GM23338 (cell line): ENCODE results near the gene GRM8. TPM values are rescaled to one million over a fixed set of nuclear protein-coding genes. Genes with fewer than 3 reads are reported as not detected.

Experiments
- ATAC-seq: fragments of 200-7000 bp; cut with Tn5 transposase; 3 replicates; pipeline ENCODE4 v1.9.1; 2020
- DNase-seq: peaks from one replicate; pipeline ENCODE4 v3.0.0-alpha.2; 2015; ENCODE audit warnings: low spot score
- H2AFZ ChIP-seq: fragments of 200-600 bp; sonication (generic); 2 replicates; pipeline ENCODE4 v1.8.0; 2016; ENCODE audit warnings: antibody characterized with exemption, mild to moderate bottlenecking, moderate library complexity
- H3F3A ChIP-seq: fragments of 200-600 bp; sonication (generic); replicated peaks from 2 replicates; pipeline ENCODE4 v1.8.0; 2017; ENCODE audit warnings: antibody characterized with exemption, mixed run types, low read depth
- H3K27ac ChIP-seq: fragments of 200-600 bp; sonication (generic); 2 replicates; pipeline ENCODE4 v1.6.1; 2016; ENCODE audit warnings: low read depth
- H3K27me3 ChIP-seq: fragments of 200-600 bp; sonication (generic); 2 replicates; pipeline ENCODE4 v1.8.0; 2016; ENCODE audit warnings: mild to moderate bottlenecking, mixed run types, moderate library complexity; ENCODE audit not compliant: insufficient read depth
- H3K36me3 ChIP-seq: fragments of 200-600 bp; sonication (generic); 2 replicates; pipeline ENCODE4 v1.8.0; 2016; ENCODE audit warnings: mild to moderate bottlenecking; ENCODE audit not compliant: insufficient read depth
- H3K4me1 ChIP-seq: fragments of 200-600 bp; sonication (generic); 2 replicates; pipeline ENCODE4 v1.8.0; 2016; ENCODE audit warnings: mild to moderate bottlenecking, moderate library complexity; ENCODE audit not compliant: insufficient read depth
- H3K4me2 ChIP-seq: fragments of 200-600 bp; sonication (generic); 2 replicates; pipeline ENCODE4 v1.7.1; 2017; ENCODE audit warnings: mixed run types
- H3K4me3 ChIP-seq: fragments of 200-600 bp; sonication (generic); 2 replicates; pipeline ENCODE4 v1.6.1; 2016; ENCODE audit warnings: mixed run types
- H3K79me2 ChIP-seq: fragments of 200-600 bp; sonication (generic); replicated peaks from 2 replicates; pipeline ENCODE4 v1.8.0; 2017; ENCODE audit warnings: mild to moderate bottlenecking; ENCODE audit not compliant: insufficient read depth
- H3K9me2 ChIP-seq: fragments of 200-600 bp; sonication (generic); 2 replicates; pipeline ENCODE4 v1.8.0; 2017; ENCODE audit not compliant: insufficient read depth
- H4K20me1 ChIP-seq: fragments of 200-600 bp; sonication (generic); replicated peaks from 2 replicates; pipeline ENCODE4 v1.8.0; 2017; ENCODE audit warnings: mild to moderate bottlenecking; ENCODE audit not compliant: insufficient read depth
- H3K27ac Mint-ChIP-seq: 2 replicates; pipeline ENCODE4 v1.8.0; 2020; ENCODE audit warnings: inconsistent platforms, mild to moderate bottlenecking, moderate library complexity, mixed read lengths
- H3K27me3 Mint-ChIP-seq: 3 replicates; pipeline ENCODE4 v1.8.0; 2022; ENCODE audit warnings: low read depth, mild to moderate bottlenecking, moderate library complexity, mixed read lengths, inconsistent platforms; ENCODE audit not compliant: insufficient read depth, poor library complexity
- H3K36me3 Mint-ChIP-seq: 3 replicates; pipeline ENCODE4 v1.8.0; 2021; ENCODE audit warnings: low read depth, mild to moderate bottlenecking, inconsistent platforms, moderate library complexity, mixed read lengths
- H3K4me1 Mint-ChIP-seq: 3 replicates; pipeline ENCODE4 v1.8.0; 2020; ENCODE audit warnings: mild to moderate bottlenecking, inconsistent platforms, mixed read lengths
- H3K4me3 Mint-ChIP-seq: 3 replicates; pipeline ENCODE4 v1.8.0; 2021; ENCODE audit warnings: moderate library complexity, mild to moderate bottlenecking, inconsistent platforms, mixed read lengths
- H3K9me3 Mint-ChIP-seq: 3 replicates; pipeline ENCODE4 v1.8.0; 2020; ENCODE audit warnings: moderate library complexity, mild to moderate bottlenecking, inconsistent platforms, mixed read lengths
- CREB1 ChIP-seq: fragments of 250-450 bp; sonication (Bioruptor Pico); IDR thresholded peaks from 2 replicates; pipeline ENCODE4 v1.5.0; 2020; ENCODE audit warnings: low read depth, mild to moderate bottlenecking, moderate library complexity
- EZH2 ChIP-seq: fragments of 200-600 bp; sonication (generic); IDR thresholded peaks from one replicate; pipeline ENCODE4 v1.8.0; 2017; ENCODE audit warnings: antibody characterized with exemption, mild to moderate bottlenecking, low read depth; ENCODE audit not compliant: unreplicated experiment
- EZH2phosphoT487 ChIP-seq: fragments of 200-600 bp; sonication (generic); IDR thresholded peaks from one replicate; pipeline ENCODE4 v1.8.1; 2018; ENCODE audit warnings: antibody characterized with exemption; ENCODE audit not compliant: unreplicated experiment
- JUNB ChIP-seq: IDR thresholded peaks from one replicate; pipeline ENCODE4 v1.6.1; 2016; ENCODE audit warnings: antibody characterized with exemption; ENCODE audit not compliant: unreplicated experiment
- NANOG ChIP-seq: IDR thresholded peaks from 2 replicates; pipeline ENCODE4 v1.6.1; 2016; ENCODE audit warnings: antibody characterized with exemption, borderline replicate concordance
- POLR2AphosphoS5 ChIP-seq: IDR thresholded peaks from 2 replicates; pipeline ENCODE4 v1.6.1; 2016; ENCODE audit warnings: antibody characterized with exemption, low read depth
- STAT1 ChIP-seq: IDR thresholded peaks from one replicate; pipeline ENCODE4 v1.6.1; 2016; ENCODE audit warnings: antibody characterized with exemption; ENCODE audit not compliant: unreplicated experiment
- ZNF114 ChIP-seq: fragments of 250-450 bp; sonication (Bioruptor Pico); IDR thresholded peaks from 2 replicates; pipeline ENCODE4 v1.5.0; 2020; ENCODE audit warnings: mild to moderate bottlenecking, moderate library complexity
- ZNF331 ChIP-seq: fragments of 250-450 bp; sonication (Bioruptor Pico); IDR thresholded peaks from 2 replicates; pipeline ENCODE4 v1.5.0; 2020; ENCODE audit warnings: low read depth, mild to moderate bottlenecking, moderate library complexity
- polyA plus RNA-seq: library from polyadenylated mRNA; unstranded; fragments of >200 nt; fragmentation: Nextera tagmentation; extraction: Ambion mirVana; gene quantifications from 2 replicates; pipeline ENCODE4 v1.2.1, GENCODE V29; 2016
- total RNA-seq: library from RNA; depleted of rRNA; stranded (reverse); fragments of >200 nt; shearing (Covaris generic); gene quantifications from 2 replicates; pipeline ENCODE4 v1.2.3, GENCODE V29; 2014
- TF ChIP-seq, protein P1 (sequence below): IDR thresholded peaks from 2 replicates; pipeline ENCODE4 v1.6.1; 2016; ENCODE audit warnings: antibody characterized with exemption
- TF ChIP-seq, protein P2 (sequence below): IDR thresholded peaks from one replicate; pipeline ENCODE4 v1.6.1; 2018; ENCODE audit warnings: antibody characterized with exemption; ENCODE audit not compliant: unreplicated experiment
- TF ChIP-seq, protein P3 (sequence below): fragments of 250-450 bp; sonication (Bioruptor Pico); IDR thresholded peaks from 2 replicates; pipeline ENCODE4 v1.5.0; 2020; ENCODE audit warnings: mild to moderate bottlenecking, moderate library complexity
- TF ChIP-seq, protein P4 (sequence below), 2 experiments: fragments of 200-600 bp in 1 of 2; sonication (generic) in 1 of 2; conservative IDR thresholded peaks; 2 replicates each; pipeline versions ENCODE4 v1.5.1 to v1.6.1; 2016 to 2017; ENCODE audit warnings: antibody characterized with exemption in 2 of 2, low read depth in 2 of 2, mild to moderate bottlenecking in 2 of 2, moderate library complexity in 1 of 2

Gene GRM8
- total and polyA plus RNA-seq, 2 experiments from 2014 or later, result 1.9 to 6.6 TPM

DNA sequence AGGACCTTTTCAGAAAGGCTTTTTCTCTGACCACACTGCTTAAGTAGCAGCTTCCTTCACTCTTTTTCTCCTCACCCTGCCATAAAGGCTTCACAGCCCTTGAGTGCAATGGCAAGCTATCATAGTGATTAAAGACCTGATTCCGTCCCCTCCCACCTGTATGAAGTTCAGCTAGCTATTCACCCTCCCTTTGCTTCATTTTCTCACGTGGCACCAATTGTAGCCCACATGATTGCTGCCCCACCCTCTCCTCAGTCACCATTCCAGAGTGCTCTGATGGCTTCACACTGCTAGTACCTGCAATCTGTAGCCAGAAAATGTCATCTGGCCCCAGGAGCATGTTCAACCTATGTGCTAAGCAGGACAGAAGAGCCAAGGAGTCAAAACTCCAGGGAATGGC, 523.8 kb downstream of the GRM8 start:
- no peak for DNase-seq
- no peaks in the 10 kb centered on the region for H4K20me1 ChIP-seq
- TF ChIP-seq, protein P1, sequence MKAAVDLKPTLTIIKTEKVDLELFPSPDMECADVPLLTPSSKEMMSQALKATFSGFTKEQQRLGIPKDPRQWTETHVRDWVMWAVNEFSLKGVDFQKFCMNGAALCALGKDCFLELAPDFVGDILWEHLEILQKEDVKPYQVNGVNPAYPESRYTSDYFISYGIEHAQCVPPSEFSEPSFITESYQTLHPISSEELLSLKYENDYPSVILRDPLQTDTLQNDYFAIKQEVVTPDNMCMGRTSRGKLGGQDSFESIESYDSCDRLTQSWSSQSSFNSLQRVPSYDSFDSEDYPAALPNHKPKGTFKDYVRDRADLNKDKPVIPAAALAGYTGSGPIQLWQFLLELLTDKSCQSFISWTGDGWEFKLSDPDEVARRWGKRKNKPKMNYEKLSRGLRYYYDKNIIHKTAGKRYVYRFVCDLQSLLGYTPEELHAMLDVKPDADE, result no peak
- TF ChIP-seq, protein P2, sequence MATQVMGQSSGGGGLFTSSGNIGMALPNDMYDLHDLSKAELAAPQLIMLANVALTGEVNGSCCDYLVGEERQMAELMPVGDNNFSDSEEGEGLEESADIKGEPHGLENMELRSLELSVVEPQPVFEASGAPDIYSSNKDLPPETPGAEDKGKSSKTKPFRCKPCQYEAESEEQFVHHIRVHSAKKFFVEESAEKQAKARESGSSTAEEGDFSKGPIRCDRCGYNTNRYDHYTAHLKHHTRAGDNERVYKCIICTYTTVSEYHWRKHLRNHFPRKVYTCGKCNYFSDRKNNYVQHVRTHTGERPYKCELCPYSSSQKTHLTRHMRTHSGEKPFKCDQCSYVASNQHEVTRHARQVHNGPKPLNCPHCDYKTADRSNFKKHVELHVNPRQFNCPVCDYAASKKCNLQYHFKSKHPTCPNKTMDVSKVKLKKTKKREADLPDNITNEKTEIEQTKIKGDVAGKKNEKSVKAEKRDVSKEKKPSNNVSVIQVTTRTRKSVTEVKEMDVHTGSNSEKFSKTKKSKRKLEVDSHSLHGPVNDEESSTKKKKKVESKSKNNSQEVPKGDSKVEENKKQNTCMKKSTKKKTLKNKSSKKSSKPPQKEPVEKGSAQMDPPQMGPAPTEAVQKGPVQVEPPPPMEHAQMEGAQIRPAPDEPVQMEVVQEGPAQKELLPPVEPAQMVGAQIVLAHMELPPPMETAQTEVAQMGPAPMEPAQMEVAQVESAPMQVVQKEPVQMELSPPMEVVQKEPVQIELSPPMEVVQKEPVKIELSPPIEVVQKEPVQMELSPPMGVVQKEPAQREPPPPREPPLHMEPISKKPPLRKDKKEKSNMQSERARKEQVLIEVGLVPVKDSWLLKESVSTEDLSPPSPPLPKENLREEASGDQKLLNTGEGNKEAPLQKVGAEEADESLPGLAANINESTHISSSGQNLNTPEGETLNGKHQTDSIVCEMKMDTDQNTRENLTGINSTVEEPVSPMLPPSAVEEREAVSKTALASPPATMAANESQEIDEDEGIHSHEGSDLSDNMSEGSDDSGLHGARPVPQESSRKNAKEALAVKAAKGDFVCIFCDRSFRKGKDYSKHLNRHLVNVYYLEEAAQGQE, result no peak
- TF ChIP-seq JUNB (no peak), EZH2 (no peak), EZH2phosphoT487 (no peak), ZNF114 (CRISPR knock-in tag) (no peak), POLR2AphosphoS5 (no peak), ZNF331 (CRISPR knock-in tag) (no peak), STAT1 (no peak), NANOG (no peak), CREB1 (CRISPR knock-in tag) (no peak)
- TF ChIP-seq, protein P3, sequence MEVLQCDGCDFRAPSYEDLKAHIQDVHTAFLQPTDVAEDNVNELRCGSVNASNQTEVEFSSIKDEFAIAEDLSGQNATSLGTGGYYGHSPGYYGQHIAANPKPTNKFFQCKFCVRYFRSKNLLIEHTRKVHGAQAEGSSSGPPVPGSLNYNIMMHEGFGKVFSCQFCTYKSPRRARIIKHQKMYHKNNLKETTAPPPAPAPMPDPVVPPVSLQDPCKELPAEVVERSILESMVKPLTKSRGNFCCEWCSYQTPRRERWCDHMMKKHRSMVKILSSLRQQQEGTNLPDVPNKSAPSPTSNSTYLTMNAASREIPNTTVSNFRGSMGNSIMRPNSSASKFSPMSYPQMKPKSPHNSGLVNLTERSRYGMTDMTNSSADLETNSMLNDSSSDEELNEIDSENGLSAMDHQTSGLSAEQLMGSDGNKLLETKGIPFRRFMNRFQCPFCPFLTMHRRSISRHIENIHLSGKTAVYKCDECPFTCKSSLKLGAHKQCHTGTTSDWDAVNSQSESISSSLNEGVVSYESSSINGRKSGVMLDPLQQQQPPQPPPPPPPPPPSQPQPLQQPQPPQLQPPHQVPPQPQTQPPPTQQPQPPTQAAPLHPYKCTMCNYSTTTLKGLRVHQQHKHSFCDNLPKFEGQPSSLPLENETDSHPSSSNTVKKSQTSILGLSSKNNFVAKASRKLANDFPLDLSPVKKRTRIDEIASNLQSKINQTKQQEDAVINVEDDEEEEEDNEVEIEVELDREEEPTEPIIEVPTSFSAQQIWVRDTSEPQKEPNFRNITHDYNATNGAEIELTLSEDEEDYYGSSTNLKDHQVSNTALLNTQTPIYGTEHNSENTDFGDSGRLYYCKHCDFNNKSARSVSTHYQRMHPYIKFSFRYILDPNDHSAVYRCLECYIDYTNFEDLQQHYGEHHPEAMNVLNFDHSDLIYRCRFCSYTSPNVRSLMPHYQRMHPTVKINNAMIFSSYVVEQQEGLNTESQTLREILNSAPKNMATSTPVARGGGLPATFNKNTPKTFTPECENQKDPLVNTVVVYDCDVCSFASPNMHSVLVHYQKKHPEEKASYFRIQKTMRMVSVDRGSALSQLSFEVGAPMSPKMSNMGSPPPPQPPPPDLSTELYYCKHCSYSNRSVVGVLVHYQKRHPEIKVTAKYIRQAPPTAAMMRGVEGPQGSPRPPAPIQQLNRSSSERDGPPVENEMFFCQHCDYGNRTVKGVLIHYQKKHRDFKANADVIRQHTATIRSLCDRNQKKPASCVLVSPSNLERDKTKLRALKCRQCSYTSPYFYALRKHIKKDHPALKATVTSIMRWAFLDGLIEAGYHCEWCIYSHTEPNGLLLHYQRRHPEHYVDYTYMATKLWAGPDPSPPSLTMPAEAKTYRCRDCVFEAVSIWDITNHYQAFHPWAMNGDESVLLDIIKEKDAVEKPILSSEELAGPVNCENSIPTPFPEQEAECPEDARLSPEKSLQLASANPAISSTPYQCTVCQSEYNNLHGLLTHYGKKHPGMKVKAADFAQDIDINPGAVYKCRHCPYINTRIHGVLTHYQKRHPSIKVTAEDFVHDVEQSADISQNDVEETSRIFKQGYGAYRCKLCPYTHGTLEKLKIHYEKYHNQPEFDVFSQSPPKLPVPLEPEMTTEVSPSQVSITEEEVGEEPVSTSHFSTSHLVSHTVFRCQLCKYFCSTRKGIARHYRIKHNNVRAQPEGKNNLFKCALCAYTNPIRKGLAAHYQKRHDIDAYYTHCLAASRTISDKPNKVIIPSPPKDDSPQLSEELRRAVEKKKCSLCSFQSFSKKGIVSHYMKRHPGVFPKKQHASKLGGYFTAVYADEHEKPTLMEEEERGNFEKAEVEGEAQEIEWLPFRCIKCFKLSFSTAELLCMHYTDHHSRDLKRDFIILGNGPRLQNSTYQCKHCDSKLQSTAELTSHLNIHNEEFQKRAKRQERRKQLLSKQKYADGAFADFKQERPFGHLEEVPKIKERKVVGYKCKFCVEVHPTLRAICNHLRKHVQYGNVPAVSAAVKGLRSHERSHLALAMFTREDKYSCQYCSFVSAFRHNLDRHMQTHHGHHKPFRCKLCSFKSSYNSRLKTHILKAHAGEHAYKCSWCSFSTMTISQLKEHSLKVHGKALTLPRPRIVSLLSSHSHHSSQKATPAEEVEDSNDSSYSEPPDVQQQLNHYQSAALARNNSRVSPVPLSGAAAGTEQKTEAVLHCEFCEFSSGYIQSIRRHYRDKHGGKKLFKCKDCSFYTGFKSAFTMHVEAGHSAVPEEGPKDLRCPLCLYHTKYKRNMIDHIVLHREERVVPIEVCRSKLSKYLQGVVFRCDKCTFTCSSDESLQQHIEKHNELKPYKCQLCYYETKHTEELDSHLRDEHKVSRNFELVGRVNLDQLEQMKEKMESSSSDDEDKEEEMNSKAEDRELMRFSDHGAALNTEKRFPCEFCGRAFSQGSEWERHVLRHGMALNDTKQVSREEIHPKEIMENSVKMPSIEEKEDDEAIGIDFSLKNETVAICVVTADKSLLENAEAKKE, result no peak
- TF ChIP-seq, protein P4, sequence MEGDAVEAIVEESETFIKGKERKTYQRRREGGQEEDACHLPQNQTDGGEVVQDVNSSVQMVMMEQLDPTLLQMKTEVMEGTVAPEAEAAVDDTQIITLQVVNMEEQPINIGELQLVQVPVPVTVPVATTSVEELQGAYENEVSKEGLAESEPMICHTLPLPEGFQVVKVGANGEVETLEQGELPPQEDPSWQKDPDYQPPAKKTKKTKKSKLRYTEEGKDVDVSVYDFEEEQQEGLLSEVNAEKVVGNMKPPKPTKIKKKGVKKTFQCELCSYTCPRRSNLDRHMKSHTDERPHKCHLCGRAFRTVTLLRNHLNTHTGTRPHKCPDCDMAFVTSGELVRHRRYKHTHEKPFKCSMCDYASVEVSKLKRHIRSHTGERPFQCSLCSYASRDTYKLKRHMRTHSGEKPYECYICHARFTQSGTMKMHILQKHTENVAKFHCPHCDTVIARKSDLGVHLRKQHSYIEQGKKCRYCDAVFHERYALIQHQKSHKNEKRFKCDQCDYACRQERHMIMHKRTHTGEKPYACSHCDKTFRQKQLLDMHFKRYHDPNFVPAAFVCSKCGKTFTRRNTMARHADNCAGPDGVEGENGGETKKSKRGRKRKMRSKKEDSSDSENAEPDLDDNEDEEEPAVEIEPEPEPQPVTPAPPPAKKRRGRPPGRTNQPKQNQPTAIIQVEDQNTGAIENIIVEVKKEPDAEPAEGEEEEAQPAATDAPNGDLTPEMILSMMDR (conservative IDR thresholded peaks at IDR 0.05; ENCODE audit: low read depth in 2 of 2), result no peak
- H2AFZ ChIP-seq, result no peak overlapping the region
- no peaks in the 10 kb centered on the region for H3F3A ChIP-seq
- H3K4me3 ChIP-seq, result no peak overlapping the region
- H3K9me2 ChIP-seq, result 0 out of 2 replicates have a peak, but pooled peaks cover 2% of the 10 kb centered on the region
- H3K9me3 Mint-ChIP-seq, result peaks cover 3% of the 10 kb centered on the region; the same call in 1 of the 3 replicates
- no peak overlapping the region for H3K4me3 Mint-ChIP-seq
- no peaks in the 10 kb centered on the region for H3K36me3 ChIP-seq
- H3K79me2 ChIP-seq, result no peaks in the 10 kb centered on the region
- H3K4me1 ChIP-seq, result peaks cover 6% of the 10 kb centered on the region; the same call in 1 of the 2 replicates
- H3K27me3 ChIP-seq, result no peaks in the 10 kb centered on the region
- no peaks in the 10 kb centered on the region; the same call in 2 of the 3 replicates for H3K36me3 Mint-ChIP-seq
- H3K27ac ChIP-seq, result no peak overlapping the region
- no peak overlapping the region for H3K27ac Mint-ChIP-seq
- no peak overlapping the region for H3K4me2 ChIP-seq
- H3K4me1 Mint-ChIP-seq, result peaks cover 9% of the 10 kb centered on the region
- H3K27me3 Mint-ChIP-seq, result no peaks in the 10 kb centered on the region
- no peak for ATAC-seq
